OCI-LY7 (cell line): ENCODE measurements around the gene TMEM185B. TPM values are rescaled to one million over a fixed set of nuclear protein-coding genes. Genes with fewer than 3 reads are reported as not detected.
"Not testable (repeated sequence)": the region's sequence is repeated elsewhere in the genome, so short reads cannot be mapped to it uniquely, and the experiment has no call there.

Experiments used
- BruUV-seq: library from RNA; stranded (reverse); fragments of 400-500 nt; replicated peaks from 2 replicates; lab custom pipeline; 2021; lab: Mats Ljungman, UMichigan
- CTCF ChIA-PET: fragments of 300-600 bp; sonication (Branson Sonifier 250); formaldehyde crosslinking; loops from one replicate; lab custom pipeline; 2022; ENCODE audit warnings: antibody characterized with exemption; ENCODE audit not compliant: unreplicated experiment; lab: Charles Lee
- POLR2A ChIA-PET: fragments of 300-600 bp; sonication (Branson Sonifier 250); formaldehyde crosslinking; loops from one replicate; lab custom pipeline; 2022; ENCODE audit warnings: antibody characterized with exemption; lab: Charles Lee
- DNase-seq: peaks from one replicate; pipeline ENCODE4 v3.0.0-alpha.2; 2015; ENCODE audit warnings: low spot score
- H2AFZ ChIP-seq: fragments of 200-600 bp; sonication (generic), shearing (Covaris generic); 2 replicates; pipeline ENCODE4 v1.6.1; 2014; ENCODE audit warnings: mild to moderate bottlenecking, antibody characterized with exemption, low read length, moderate library complexity
- H3K27ac ChIP-seq: fragments of 200-600 bp; sonication (generic); 2 replicates; pipeline ENCODE4 v1.5.1; 2014; ENCODE audit warnings: mixed run types, low read depth, mild to moderate bottlenecking, moderate library complexity, low read length, inconsistent platforms; ENCODE audit not compliant: poor library complexity, severe bottlenecking
- H3K36me3 ChIP-seq: fragments of 200-600 bp; sonication (generic); 2 replicates; pipeline ENCODE4 v1.6.1; 2014; ENCODE audit warnings: mild to moderate bottlenecking, antibody characterized with exemption, low read length, moderate library complexity, mixed read lengths; ENCODE audit not compliant: insufficient read depth
- H3K4me1 ChIP-seq: fragments of 200-600 bp; sonication (generic); 2 replicates; pipeline ENCODE4 v1.5.1; 2014; ENCODE audit warnings: mild to moderate bottlenecking, low read length; ENCODE audit not compliant: insufficient read depth, poor library complexity, severe bottlenecking
- H3K4me2 ChIP-seq: fragments of 200-600 bp; sonication (generic); 2 replicates; pipeline ENCODE4 v1.6.1; 2014; ENCODE audit warnings: mild to moderate bottlenecking, low read length
- H3K4me3 ChIP-seq: fragments of 200-600 bp; sonication (generic); 2 replicates; pipeline ENCODE4 v1.5.1; 2014; ENCODE audit warnings: mild to moderate bottlenecking, low read depth, low read length; ENCODE audit not compliant: poor library complexity, severe bottlenecking
- H3K79me2 ChIP-seq: fragments of 200-600 bp; sonication (generic); 2 replicates; pipeline ENCODE4 v1.6.1; 2016; ENCODE audit warnings: low read depth, mild to moderate bottlenecking, low read length, moderate library complexity, mixed read lengths; ENCODE audit not compliant: insufficient read depth
- H3K9me2 ChIP-seq: fragments of 200-600 bp; sonication (generic); 2 replicates; pipeline ENCODE4 v1.6.1; 2016; ENCODE audit warnings: mild to moderate bottlenecking, low read length, mixed read lengths; ENCODE audit not compliant: insufficient read depth
- H3K9me3 ChIP-seq: fragments of 200-600 bp; sonication (generic); 2 replicates; pipeline ENCODE4 v1.6.1; 2014; ENCODE audit warnings: mild to moderate bottlenecking, mixed run types, low read length, mixed read lengths
- H4K20me1 ChIP-seq: fragments of 200-600 bp; sonication (generic); 2 replicates; pipeline ENCODE4 v1.6.1; 2014; ENCODE audit warnings: mild to moderate bottlenecking, antibody characterized with exemption, low read length, moderate library complexity, mixed read lengths; ENCODE audit not compliant: insufficient read depth
- CTCF ChIP-seq: fragments of 200-600 bp; sonication (generic); conservative IDR thresholded peaks from 2 replicates; pipeline ENCODE4 v1.5.1; 2014; ENCODE audit warnings: mild to moderate bottlenecking, antibody characterized with exemption, low read length, moderate library complexity, mixed read lengths
- EZH2phosphoT487 ChIP-seq: fragments of 200-600 bp; sonication (generic); IDR thresholded peaks from 2 replicates; pipeline ENCODE4 v1.6.1; 2018; ENCODE audit warnings: low read depth, borderline replicate concordance, mild to moderate bottlenecking, mixed run types, antibody characterized with exemption, low read length, moderate library complexity, mixed read lengths
- intact Hi-C: fragments of 100-400 bp; cut with micrococcal nuclease; formaldehyde crosslinking; loops from one replicate; pipeline ENCODE4 v1.10.0; 2022; ENCODE audit not compliant: unreplicated experiment
- total RNA-seq, 2 experiments: library from RNA; depleted of rRNA in 1 of 2; stranded (reverse); fragments of >200 nt in 1 of 2; shearing (Covaris generic) in 1 of 2; gene quantifications; 2 replicates each; pipeline ENCODE4 v1.2.3, GENCODE V29; 2014 to 2022

The TMEM185B gene
- total RNA-seq, 2 experiments from 2014 or later = 24.4 to 30.2 TPM

- ChIA-PET CTCF (no interaction called here), POLR2A (interaction anchor here (0.6 kb wide), 1 partner anchor 71 kb away, joined by 4 read pairs; no protein-coding TSS in a partner anchor)
- H3K4me2 ChIP-seq = no peak overlapping the region
- H3K4me3 ChIP-seq = no peak overlapping the region
- H3K36me3 ChIP-seq = no peaks in the 10 kb centered on the region
- no peak for DNase-seq
- H3K27ac ChIP-seq = no peak overlapping the region
- H3K4me1 ChIP-seq = no peaks in the 10 kb centered on the region
- no peaks in the 10 kb centered on the region for H3K79me2 ChIP-seq
- no peaks in the 10 kb centered on the region for H4K20me1 ChIP-seq
- no peaks in the 10 kb centered on the region for H3K9me2 ChIP-seq
- intact Hi-C loops = loop anchor here (10.0 kb wide), 1 partner anchor 481 kb away; no protein-coding TSS in a partner anchor
- no peak for TF ChIP-seq CTCF
- TF ChIP-seq EZH2phosphoT487 = no peak
- H3K9me3 ChIP-seq = 0 out of 2 replicates have a peak, but pooled peaks cover 5% of the 10 kb centered on the region
- BruUV-seq = no TSS peak
- H2AFZ ChIP-seq = no peak overlapping the region
Measured at GRCh38 chr2:120203251-120204021, 19.8 kb downstream of the TMEM185B start.

- H3K27ac ChIP-seq, H3K79me2 ChIP-seq, H3K4me2 ChIP-seq, H3K9me3 ChIP-seq, BruUV-seq, H3K4me3 ChIP-seq, H3K4me1 ChIP-seq, H3K9me2 ChIP-seq, H3K36me3 ChIP-seq, CTCF ChIA-PET, H2AFZ ChIP-seq, H4K20me1 ChIP-seq, DNase-seq: not testable (repeated sequence)
- intact Hi-C loops = loop anchor here (10.0 kb wide), 1 partner anchor 485 kb away; no protein-coding TSS in a partner anchor
- POLR2A ChIA-PET = interaction anchor here (1.3 kb wide), 1 partner anchor 8 kb away, joined by 3 read pairs; no protein-coding TSS in a partner anchor
Measured at GRCh38 chr2:120199817-120200459, 23.3 kb downstream of the TMEM185B start.

GRCh38 chr2:120195553-120195952, 27.6 kb downstream of the TMEM185B start:
- intact Hi-C loops = no loop called here
- CTCF ChIA-PET = interaction anchor here (0.6 kb wide), 1 partner anchor 11 kb away, joined by 3 read pairs; no protein-coding TSS in a partner anchor
- no TSS peak for BruUV-seq
- POLR2A ChIA-PET = interaction anchor here (0.6 to 2.8 kb wide), 4 partner anchors 19 to 64 kb away, joined by 3 to 9 read pairs (median 3); no protein-coding TSS in a partner anchor
- Histone ChIP-seq H3K27ac (no peak overlapping the region), H3K36me3 (no peaks in the 10 kb centered on the region), H4K20me1 (no peaks in the 10 kb centered on the region), H2AFZ (no peak overlapping the region), H3K9me2 (no peaks in the 10 kb centered on the region), H3K4me1 (no peaks in the 10 kb centered on the region), H3K79me2 (no peaks in the 10 kb centered on the region), H3K4me3 (no peak overlapping the region), H3K9me3 (0 out of 2 replicates have a peak, but pooled peaks cover 16% of the 10 kb centered on the region), H3K4me2 (no peak overlapping the region)
- TF ChIP-seq CTCF (no peak), EZH2phosphoT487 (no peak)
- DNase-seq = no peak
